G401.6 (cell line): ENCODE results near the gene LCN6.
"Not testable (repeated sequence)": the region's sequence is repeated elsewhere in the genome, so short reads cannot be mapped to it uniquely, and the experiment has no call there.

ENCODE experiments used
- FAIRE-seq: peaks from 2 replicates; lab custom pipeline; 2012; peaks lifted over from hg19 to GRCh38; lab: Jason Lieb, UNC

LCN6 gene

DNA sequence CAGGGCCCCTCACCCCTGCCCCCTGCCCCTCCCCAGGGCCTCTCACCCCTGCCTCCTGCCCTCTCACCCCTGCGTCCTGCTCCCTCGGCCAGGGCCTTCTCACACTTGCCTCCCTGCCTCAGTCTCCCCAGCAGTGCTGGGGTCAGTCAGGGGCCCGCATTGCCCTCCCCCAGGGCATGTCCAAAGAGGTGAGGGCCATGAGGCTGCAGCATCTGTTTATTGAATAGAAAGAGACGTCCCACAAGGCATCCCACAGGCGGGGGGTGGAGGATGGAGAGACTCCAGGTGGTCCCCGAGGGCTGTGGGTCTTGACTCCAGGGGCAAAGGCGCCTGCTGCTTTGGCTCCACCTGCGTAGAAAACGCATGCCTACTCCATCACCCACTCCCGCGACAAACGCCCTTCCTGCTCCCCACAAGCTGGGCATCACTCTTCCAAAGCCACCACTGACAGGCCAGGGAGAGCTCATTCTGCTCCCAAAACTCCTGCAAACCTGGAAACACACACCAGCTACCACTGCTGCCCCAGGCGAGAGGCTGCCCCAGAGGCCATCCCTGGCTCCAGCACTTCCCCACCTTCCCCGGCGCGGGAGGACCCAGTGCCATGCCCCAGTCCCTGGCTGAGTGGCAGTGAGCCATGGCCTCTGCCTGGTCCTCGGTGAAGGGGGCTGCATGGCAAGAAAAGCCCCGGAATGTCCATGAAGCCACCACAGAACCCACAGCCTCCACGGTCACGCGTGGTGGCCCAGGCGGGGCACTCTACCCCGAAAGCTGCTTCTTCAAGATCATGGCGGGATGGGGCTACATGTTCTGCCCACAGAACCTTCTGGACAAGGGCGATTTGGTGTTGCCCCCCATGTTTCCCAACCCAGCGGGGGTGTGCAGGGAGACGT is 11.4 kb upstream of the LCN6 start:
- FAIRE-seq: no peak

- FAIRE-seq: no peak
Measured at GRCh38 chr9:136759001-136759400, 10.7 kb upstream of the LCN6 start.

DNA sequence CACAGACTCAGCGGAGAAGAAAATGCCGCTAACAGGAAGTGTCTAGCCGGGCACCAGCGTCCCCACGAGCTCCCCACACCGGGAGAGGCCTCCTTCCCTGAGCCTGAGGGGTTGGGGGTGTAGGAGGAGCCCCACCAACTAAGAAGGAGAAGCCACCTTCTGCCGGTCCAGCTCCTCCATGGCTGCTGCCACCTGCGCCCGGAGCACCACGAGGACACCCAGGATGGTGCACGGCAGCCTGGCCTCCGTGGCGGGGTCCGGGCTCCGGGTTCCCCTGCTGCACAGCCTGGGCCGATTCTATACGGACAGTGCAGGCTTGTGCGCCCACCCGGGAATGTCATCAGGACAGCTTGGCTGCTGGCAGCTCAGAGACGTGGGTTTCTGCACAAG is 9.4 kb upstream of the LCN6 start:
- no peak for FAIRE-seq

DNA sequence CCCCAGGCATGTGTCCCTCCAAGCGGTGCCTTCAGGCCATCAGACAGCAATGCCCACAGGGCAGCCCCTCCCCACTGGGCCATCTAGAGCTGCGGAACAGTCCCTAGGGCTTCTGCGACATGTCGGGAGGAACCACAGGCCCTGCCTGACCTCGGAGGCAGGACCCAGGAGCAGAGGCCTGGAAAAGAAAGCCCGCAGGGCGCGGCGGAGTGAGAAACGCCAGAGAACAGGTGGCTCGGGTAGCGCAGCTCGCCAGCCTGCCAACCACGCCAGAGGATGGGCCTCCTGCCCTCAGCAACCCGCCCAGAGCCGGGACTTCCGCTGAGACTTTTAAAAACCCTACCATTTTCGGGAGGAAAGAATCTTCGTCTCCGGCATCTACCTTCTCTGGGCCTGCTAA is 9.0 kb upstream of the LCN6 start:
- no peak for FAIRE-seq

DNA sequence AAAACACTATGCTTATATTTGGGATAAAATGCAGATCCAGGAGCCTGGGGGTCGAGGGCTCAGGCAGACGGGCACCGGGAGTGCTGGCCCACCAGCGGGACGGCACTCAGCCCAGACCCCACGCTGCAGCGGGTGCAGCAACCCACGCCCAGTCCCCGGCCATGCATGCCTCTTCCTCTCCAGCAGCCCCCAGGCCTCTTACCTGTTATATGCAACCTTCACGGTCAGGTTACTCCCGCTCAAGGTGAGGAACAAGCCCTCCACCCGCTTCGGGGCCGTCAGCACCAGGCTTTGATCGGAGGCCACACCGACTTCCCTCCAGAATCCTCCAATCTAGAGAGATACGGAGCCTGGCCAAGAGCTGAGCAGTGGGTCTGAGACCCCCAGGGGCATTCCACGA is 8.5 kb upstream of the LCN6 start:
- FAIRE-seq: no peak

GRCh38 chr9:136756134-136756438 is 7.8 kb upstream of the LCN6 start:
- FAIRE-seq: no peak

GRCh38 chr9:136755302-136756133 is 7.2 kb upstream of the LCN6 start:
- FAIRE-seq: not testable (repeated sequence)

- no peak for FAIRE-seq
Measured at GRCh38 chr9:136754626-136755301, 6.4 kb upstream of the LCN6 start.

DNA sequence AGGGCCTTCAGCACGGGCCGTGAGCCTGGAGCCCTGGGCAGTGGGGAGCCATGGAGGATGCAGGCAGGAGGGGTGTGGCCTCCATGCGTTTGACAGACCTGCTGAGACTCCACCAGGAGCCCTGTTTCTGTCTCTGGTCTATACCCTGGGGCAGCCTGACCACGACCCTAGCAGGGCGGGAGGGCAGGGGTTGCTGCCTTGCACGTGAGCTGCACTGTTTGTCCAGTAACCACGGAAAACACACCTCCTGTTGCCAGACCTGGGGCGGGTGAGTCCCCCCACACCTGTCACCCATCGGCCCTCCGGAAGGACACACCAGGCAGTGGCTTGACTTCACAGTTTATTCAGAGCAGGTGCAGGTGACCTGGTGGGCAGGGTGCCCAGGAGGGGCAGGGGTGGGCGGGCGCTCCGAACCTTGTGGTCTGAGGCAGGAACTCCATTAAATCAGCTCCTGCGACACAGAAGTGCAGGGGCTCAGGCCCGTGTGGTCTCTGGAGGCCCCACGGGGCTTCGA is 5.8 kb upstream of the LCN6 start:
- no peak for FAIRE-seq

DNA sequence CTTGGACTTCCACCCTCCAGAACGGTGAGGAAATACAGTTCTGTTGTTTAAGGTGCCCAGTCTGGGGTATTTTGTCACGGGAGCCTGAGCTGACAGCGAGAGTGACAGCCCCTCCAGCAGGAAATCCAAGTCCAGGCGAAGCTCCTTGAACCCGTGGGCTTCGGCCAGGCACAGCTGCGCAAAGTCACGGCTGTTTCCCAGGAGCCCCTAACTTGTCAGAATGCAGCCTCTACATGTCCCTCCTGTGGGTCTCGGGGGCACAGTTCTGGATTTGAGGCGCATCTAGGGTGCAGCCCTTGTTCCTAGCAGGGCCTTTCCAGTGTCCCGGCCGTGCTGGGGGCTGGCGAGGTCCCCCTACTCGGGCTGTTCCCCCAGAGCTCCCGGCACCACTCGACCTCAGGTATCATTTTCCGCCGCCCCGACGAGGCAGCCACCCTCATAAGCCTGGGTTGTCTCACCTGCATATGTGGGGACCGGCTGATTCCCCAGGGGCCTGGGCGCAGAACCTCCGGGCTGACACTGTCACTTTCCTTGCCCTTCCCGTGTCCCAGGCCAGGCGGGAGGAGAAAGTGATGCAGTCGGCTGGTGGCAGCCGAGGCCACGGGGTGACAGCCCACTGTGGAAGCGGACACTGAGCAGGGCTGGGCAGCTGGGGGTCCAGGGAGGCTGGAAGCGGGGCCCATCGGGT is 5.2 kb upstream of the LCN6 start:
- no peak for FAIRE-seq

DNA sequence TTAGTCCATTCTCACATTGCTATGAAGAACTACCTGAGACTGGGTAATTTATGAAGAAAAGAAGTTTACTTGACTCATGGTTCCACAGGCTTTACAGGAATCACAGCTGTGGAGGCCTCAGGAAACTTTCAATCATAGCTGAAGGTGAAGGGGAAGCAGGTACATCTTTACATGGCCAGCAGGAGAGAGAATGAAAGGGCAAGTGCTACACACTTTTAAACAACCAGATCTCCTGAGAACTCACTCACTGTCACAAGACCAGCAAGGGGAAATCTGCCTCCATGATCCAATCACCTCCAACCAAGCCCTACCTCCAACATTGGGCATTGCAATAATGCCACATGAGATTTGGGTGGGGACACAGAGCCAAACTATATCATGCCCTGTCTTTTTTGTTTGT is 3.5 kb upstream of the LCN6 start:
- no peak for FAIRE-seq

DNA sequence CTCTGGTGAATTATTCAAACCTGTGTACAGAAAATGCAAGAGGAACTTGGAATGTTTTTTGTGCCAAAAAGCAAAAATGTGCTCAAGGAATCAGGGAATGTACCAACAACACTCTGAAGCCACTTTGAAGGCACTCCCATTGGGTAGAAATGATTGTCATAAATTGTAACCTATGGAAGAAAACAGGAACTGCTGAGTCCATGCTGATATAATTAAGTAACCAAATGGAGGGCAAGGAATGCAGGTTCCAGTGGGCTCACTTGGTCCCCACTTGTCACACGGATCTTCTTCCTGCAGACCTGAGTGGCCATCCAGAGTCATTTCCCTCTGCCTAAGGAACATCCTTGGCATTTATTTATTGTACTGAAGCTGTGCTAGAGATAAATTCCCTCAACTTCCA is 2.9 kb upstream of the LCN6 start:
- no peak for FAIRE-seq

GRCh38 chr9:136750526-136750925 is 2.2 kb upstream of the LCN6 start:
- no peak for FAIRE-seq

DNA sequence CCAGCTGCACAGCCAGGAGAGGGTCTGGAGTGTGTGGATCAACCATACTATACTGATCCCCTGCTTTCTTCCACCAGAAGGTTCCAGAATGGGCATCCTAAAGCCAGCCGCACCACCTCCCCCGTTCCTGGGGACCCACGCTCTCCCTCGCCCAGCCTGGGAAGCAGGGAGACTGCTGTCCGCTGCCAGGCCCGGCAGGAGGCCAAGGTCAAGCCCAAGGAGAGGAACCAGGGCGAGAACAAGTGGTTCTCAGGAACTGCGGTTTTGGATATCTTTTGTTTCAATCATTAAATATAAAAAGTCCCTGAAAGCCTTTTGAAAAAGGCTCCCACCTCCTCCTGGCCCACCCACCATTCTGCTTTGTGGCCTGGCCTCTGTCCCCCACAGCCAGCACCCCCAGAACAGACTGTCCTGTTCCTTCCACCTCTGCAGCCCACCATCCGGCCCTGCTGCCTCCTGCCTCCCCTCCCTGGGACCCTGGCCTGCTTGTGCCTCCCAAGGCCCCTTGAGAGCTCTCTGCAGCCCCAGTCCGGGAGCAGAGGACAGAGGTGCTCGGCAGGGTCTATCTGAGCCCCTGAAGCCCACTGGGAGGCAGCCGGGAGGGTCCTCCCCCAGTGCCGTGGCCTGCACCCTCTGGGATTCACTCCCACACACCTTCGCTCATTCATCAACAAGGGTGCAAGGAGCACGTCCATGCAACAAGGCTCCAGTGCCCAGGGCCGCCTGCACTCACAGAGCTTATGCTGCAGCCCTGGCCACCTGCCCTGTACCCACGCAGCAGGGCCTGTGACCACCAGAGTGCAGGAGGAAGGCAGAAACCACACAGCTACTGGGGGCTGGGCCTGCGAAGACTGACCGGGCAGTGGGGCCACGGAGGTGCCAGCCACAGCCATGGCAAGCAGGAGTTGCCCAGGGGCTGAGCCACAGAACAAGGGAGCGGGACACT is 614 bp upstream of the LCN6 start:
- FAIRE-seq: no peak

GRCh38 chr9:136747161-136748060 is 914 bp downstream of the LCN6 start:
- FAIRE-seq: no peak

DNA sequence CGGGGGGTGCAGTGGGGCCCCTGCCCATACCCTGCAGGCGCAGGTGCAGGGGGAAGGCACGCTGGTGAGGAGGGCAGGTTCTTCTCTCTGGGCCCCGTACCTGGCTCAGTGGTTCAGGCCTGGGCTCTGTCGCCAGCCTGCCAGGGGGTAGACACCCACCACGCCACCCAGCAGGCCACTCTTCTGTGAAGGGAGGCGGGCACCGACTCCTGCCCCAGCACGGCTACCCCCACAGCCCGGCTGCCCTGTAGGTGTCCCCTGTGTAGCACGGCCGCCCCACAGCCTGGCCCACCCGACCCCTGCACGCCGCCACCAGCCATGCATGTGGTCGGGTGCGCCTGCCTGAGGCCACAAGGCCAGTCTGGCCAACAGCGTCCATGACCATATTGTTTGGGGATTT is 1.7 kb downstream of the LCN6 start:
- FAIRE-seq: no peak

- FAIRE-seq: no peak
Measured at GRCh38 chr9:136746155-136746490, 2.2 kb downstream of the LCN6 start.

GRCh38 chr9:136745389-136746154 is 2.8 kb downstream of the LCN6 start:
- FAIRE-seq: no peak

DNA sequence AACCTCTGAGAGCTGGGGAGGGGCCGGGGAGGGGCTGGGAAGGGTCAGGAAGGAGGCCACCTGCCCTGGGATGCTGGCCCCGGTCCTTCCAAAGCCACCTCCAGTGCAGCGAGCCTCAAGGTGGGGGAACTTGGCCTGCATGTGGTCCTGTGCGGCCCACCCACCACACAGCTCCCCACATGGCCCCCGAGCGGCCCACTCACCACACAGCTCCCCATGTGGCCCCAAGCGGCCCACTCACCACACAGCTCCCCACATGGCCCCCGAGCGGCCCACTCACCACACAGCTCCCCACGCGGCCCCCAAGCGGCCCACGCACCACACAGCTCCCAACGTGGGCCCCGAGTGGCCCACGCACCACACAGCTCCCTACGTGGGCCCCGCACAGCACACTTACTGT is 3.6 kb downstream of the LCN6 start:
- FAIRE-seq: no peak
